GM18505 (cell line): ENCODE results near the gene IL32.
"Not testable (repeated sequence)": the region's sequence is repeated elsewhere in the genome, so short reads cannot be mapped to it uniquely, and the experiment has no call there.

Source experiments
- ATAC-seq: cut with Tn5 transposase; IDR thresholded peaks from one replicate; pipeline ENCODE4 v1.9.1; 2021; ENCODE audit not compliant: unreplicated experiment
- POLR2A ChIP-seq: IDR thresholded peaks from 4 replicates; pipeline ENCODE4 v1.6.1; 2011; ENCODE audit warnings: borderline replicate concordance; ENCODE audit not compliant: insufficient read depth, insufficient read length; ENCODE audit errors: extremely low read depth

Gene IL32

DNA sequence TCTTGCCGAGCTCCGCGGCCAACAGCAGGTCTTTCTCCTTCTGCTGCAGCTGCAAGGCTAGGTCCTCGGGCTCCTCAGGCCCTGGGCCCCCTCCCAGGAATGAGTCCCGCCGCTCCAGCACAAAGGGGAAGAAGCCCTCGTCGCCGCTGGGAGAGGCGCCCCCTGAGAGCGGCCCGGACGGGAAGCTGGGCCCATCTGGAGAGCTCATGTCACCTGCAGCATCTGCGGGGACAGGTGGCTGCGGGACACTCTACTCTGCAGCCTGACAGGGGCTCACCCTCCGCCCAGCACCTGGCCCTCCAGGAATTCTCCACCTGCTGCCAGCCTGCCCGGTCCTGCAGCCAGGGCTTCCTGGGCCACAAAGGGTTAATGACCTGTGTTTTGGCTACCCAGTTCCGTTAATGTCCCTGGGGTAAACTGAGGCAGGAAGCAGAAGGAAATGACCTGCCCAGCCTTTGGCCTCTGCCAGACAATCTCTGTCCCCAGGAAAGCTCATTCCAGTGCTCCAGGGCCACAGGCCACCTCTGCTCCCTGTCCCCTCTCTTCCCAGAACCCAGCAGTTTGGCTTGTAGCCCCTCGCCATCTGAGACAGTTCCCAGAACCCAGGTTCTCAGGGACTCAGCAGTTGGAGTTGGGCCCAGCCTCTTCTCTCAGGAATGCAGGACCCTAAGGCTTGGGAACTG, 30.0 kb upstream of the IL32 start:
- TF ChIP-seq POLR2A = no peak
- ATAC-seq = no peak

- ATAC-seq = no peak
- TF ChIP-seq POLR2A = no peak
These were observed 29.3 kb upstream of the IL32 start for GRCh38 chr16:3035972-3036725.

GRCh38 chr16:3036726-3037315, 28.6 kb upstream of the IL32 start, which contains the start of gene BICDL2:
Gene BICDL2, minus strand, starts transcription at chr16:3036944. Its CDS starts 1,448 bp downstream, at chr16:3035496.
- no peak for TF ChIP-seq POLR2A
- no peak for ATAC-seq

DNA sequence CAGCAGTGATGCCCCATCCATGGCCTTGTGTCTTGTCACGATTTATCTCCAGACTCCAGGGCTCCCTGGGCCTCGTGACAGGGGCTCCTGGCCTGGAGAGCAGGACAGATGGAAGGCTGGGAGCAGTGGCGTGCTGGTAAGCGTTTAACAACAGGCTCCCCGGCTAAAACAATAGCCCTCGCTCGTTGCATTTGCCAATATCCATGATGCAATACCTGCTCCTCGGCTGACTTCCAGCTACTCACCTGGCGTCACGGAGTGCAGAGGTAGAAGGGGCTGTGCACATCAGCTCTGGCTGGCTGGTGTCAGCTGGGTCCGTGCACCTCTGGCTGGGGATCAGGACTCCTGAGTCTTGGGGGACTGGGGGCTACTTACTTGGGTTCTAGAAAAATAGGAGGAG, 27.2 kb upstream of the IL32 start:
- ATAC-seq = no peak
- no peak for TF ChIP-seq POLR2A

DNA sequence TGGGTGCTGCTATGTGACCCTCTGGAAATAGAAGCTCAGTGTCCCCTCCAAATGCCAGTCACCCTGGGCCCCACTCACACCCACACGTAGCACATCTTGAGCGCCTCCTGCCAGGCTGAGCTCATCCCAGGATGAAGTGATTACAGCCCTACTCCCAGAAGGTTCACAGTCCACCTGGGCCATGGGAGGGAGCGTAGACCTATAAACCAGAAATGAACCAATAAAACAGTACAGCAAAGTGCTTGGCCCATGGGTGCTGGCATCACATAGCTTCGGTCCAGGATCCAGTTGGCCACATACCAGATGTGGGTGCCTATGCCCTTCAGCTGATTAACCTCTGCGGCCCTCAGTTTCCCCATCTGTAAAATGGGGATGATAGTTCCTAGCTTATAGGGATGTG, 26.5 kb upstream of the IL32 start:
- no peak for TF ChIP-seq POLR2A
- ATAC-seq = no peak

GRCh38 chr16:3042376-3042775, 23.1 kb upstream of the IL32 start:
- ATAC-seq = no peak
- TF ChIP-seq POLR2A = no peak

- no peak for TF ChIP-seq POLR2A
- no peak for ATAC-seq
These were observed 20.7 kb upstream of the IL32 start for GRCh38 chr16:3044708-3045107.

DNA sequence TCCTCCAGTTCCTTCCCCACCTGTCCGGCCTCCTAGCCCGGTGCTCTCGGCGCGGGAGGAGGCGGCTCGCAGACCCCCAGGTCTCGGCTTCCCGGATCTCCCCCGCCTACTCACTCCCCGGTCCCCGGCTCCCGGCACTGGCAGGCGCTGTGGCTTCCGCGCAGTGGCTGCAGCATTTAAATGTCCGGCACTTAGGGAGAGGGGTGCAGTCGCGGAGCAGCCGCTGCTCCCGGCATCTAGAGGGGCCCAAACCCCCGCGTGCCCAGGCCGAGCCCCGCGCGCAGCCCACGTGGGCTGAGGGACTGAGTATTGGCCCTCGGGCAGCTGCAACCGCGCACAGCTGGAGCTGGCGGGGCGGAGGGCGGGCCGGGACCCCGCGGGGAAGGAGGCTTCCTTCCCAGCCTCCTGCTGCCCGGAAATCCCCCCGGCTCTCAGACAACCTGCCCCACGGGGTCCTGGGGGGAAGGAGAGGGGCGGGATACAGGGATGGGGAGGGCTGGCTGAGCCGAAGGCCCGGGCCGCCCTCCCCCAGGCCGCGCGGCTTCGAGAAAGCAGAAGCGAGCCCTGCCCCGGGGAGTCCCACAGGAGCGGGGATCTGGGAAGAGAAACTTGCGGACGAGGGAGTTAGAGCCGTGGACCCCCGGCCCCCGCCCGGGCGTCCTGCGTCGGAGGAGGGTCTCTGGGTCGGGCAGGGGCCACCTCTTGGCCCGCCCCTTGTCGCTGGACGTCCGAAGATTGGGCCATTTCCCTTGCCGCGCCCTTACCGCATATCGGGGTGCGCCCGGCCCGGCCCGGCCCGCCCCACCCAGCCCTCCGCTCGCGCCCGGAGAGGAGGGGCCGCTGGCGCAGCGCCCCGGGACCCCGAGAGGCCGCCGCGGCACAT, 19.4 kb upstream of the IL32 start, which contains the start of gene MMP25:
Gene MMP25, plus strand, starts transcription at position 804 of the 883 bp plus-strand sequence. CDS start 357 bp downstream, outside the sequence.
- no peak for TF ChIP-seq POLR2A
- ATAC-seq = no peak

GRCh38 chr16:3046641-3047386, 18.6 kb upstream of the IL32 start:
- TF ChIP-seq POLR2A = no peak
- no peak for ATAC-seq

GRCh38 chr16:3047387-3047720, 18.1 kb upstream of the IL32 start:
- no peak for ATAC-seq

DNA sequence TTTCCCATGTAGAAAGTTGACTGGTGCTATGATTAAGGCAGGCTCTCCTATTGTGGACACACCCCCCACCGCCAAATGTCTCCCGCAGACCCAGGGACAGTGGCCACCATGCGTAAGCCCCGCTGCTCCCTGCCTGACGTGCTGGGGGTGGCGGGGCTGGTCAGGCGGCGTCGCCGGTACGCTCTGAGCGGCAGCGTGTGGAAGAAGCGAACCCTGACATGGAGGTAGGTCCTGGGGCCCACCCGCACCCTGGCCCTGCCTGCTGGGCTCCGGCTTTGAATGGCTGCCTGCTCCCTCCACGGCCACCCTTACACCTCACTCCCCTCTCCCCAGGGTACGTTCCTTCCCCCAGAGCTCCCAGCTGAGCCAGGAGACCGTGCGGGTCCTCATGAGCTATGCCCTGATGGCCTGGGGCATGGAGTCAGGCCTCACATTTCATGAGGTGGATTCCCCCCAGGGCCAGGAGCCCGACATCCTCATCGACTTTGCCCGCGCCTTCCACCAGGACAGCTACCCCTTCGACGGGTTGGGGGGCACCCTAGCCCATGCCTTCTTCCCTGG, 15.4 kb upstream of the IL32 start:
- no peak for TF ChIP-seq POLR2A
- ATAC-seq = no peak

More at GRCh38 chr16:3047387-3047720, 18.1 kb upstream of the IL32 start:
- no peak for TF ChIP-seq POLR2A

- no peak for ATAC-seq
- no peak for TF ChIP-seq POLR2A
These were observed 15.0 kb upstream of the IL32 start for GRCh38 chr16:3050487-3050886.

GRCh38 chr16:3051009-3051408, 14.4 kb upstream of the IL32 start:
- TF ChIP-seq POLR2A = no peak
- no peak for ATAC-seq

DNA sequence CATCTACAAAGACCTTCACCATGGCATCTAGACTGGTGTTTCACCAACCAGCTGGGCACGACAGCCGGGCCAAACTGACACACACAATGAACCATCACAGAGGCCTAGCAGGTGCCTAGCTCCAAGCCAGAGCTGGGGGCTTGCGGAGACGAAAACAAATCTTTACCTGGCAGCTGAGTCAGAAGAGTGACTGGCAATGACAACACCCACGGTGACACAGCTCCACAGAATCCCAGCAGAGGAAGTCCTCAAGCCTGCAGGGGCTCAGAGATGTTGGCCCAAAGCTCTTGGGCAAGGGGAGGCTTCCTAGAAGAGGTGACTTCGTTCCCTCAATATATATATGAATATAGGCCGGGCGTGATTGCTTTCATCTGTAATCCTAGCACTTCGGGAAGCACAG, 13.9 kb upstream of the IL32 start:
- ATAC-seq = no peak
- no peak for TF ChIP-seq POLR2A

DNA sequence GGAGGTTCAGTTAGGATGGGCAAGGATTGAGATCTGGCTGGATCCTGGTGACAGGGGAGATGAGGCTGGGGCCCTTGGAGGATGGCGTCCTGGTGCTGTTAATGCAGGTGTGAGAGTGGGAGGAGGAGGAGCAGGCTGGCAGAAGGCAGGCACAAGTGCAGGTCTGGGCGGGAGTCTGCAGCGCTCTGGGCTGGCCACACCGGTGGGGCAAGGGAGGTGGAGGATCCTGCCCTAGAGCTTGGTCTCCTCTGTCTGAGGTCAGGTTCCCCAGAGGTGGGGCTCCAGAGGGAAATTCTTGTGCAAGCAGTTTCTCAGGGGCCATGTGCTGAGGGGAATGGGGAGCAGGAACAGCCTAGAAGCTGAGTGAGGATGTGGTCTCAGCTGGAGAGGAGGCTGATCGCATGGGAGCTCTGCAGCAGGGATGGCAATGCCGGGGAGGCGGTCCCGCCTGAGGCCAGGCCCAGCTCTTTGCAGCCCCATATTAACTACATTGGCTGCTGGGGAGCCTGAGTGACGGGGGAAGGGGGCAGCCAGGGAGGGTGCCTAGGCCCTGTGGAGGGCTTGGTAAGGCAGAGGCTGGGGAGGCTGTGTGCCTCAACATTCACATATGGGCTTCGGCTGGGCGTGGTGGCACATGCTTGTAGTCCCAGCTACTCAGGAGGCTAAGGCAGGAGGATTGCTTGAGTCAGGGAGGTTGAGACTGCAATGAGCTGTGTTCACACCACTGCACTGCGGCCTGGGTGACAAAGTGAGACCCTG, 12.7 kb upstream of the IL32 start:
- not testable (repeated sequence) for ATAC-seq

- ATAC-seq = not testable (repeated sequence)
These were observed 12.1 kb upstream of the IL32 start for GRCh38 chr16:3053330-3053710.
